Measurements from ENCODE around the gene FGF7. TPM values are rescaled to one million over a fixed set of nuclear protein-coding genes. Genes with fewer than 3 reads are reported as not detected.
A peak's percentile ranks its signal among the peaks of the same experiment; 100 is the strongest.

FGF7 gene
- total RNA-seq (2021; fragmentation: NEBNext Ultra II Directional; extraction: Animal tissue kit (Norgen Biotek cat#: 25700)) (not detected in 2 replicates), polyA plus RNA-seq (2011; rRNA removed) (not detected in 2 replicates), polyA minus RNA-seq (2011; rRNA and poly(A)+ RNA removed) (0.03 and 0.27 TPM in 2 replicates)
- not detected for polyA plus RNA-seq (2011; cell fraction: cytosol; rRNA removed)
- polyA plus RNA-seq (2011; cell fraction: nucleus; rRNA removed) = not detected
- polyA plus RNA-seq (2012, experiment 1 of 2) = not detected in 4 replicates
- polyA plus RNA-seq (2012, experiment 2 of 2) = not detected
- 0.06 TPM for polyA plus RNA-seq (2013, experiment 1 of 2)
- 0.09 TPM for polyA plus RNA-seq (2013, experiment 2 of 2)
- polyA minus RNA-seq (2011; cell fraction: cytosol; rRNA and poly(A)+ RNA removed) = not detected
- polyA minus RNA-seq (2011; cell fraction: nucleus; rRNA and poly(A)+ RNA removed) = not detected
- long read RNA-seq, experiment 1 = 0 reads
- long read RNA-seq, experiment 2 = 0 reads

DNA sequence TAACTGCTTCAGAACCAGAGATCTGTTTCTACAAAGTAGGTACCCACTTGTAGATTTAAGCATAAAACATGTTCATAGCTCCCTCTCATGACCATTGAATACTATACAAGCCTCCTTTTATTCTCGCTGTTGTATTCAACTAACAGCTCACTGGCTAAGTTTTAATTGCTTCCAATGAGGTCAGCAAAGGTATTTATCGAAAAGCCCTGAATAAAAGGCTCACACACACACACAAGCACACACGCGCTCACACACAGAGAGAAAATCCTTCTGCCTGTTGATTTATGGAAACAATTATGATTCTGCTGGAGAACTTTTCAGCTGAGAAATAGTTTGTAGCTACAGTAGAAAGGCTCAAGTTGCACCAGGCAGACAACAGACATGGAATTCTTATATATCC lies at the start of gene FGF7:
Gene FGF7, plus strand, starts transcription at position 222 of the 400 bp plus-strand sequence. CDS start 1,056 bp downstream, outside the sequence.
- TF ChIP-seq PHF8 (conservative IDR thresholded peaks at IDR 0.05; ENCODE audit: low read depth, low read length) (no peak), USF2 (IDR thresholded peaks at IDR 0.05; ENCODE audit: low read length) (no peak), CBX8 (IDR thresholded peaks at IDR 0.05; ENCODE audit: borderline replicate concordance, low read depth, low read length) (no peak), RAD21 (IDR thresholded peaks at IDR 0.05 in 1 of 2, conservative IDR thresholded peaks at IDR 0.05 in 1 of 2; ENCODE audit: low read depth in 2 of 2, low read length in 2 of 2) (peak; percentile 23 to 30), KDM5A (IDR thresholded peaks at IDR 0.05; ENCODE audit: low read length) (no peak), SRF (IDR thresholded peaks at IDR 0.05; ENCODE audit: low read depth, low read length) (no peak), CBX5 (IDR thresholded peaks at IDR 0.05; ENCODE audit: low read depth, low read length) (no peak)
- no peak within 1 kb of the TSS for H4K5ac ChIP-seq (ENCODE audit: insufficient read length, low read depth, low read length)
- no peaks in the 10 kb centered on the region for H3K9me3 ChIP-seq (ENCODE audit: insufficient read depth in 2 of 2, low read depth in 1 of 2, low read length in 1 of 2)
- H3K23ac ChIP-seq (ENCODE audit: insufficient read length) = no peak within 1 kb of the TSS
- no peak within 1 kb of the TSS for H3K56ac ChIP-seq (replicated peaks; ENCODE audit: insufficient read length, low read depth, low read length)
- H3K79me1 ChIP-seq (ENCODE audit: low read depth, low read length) = no peaks in the 10 kb centered on the region
- H3K4me2 ChIP-seq (ENCODE audit: insufficient read depth in 1 of 2, low read depth in 2 of 2, low read length in 2 of 2) = no peak within 1 kb of the TSS
- H2BK12ac ChIP-seq (ENCODE audit: low read depth, low read length) = no peak within 1 kb of the TSS
- ChIA-PET POLR2A (ENCODE audit: partially characterized antibody) (no interaction called here), CTCF (ENCODE audit: partially characterized antibody) (interaction anchor here (0.6 to 9.5 kb wide), 35 partner anchors 10 to 759 kb away, joined by 3 to 153 read pairs (median 6); no protein-coding TSS in a partner anchor)
- no peak within 1 kb of the TSS for H3K4ac ChIP-seq (replicated peaks; ENCODE audit: insufficient read length, low read depth, low read length)
- WGBS, 2 experiments (ENCODE audit: extremely low coverage in 1 of 2, insufficient coverage in 1 of 2, insufficient read length in 1 of 2, insufficient replicate concordance in 2 of 2, low coverage in 1 of 2, low lambda C conversion rate in 2 of 2, missing lambda C conversion rate in 1 of 2) = 77% methylated on average over 4 of the region's 4 CpGs; no CpG with 5 or more reads in 1 of the 2 experiments
- no peak within 1 kb of the TSS for H2BK20ac ChIP-seq (ENCODE audit: low read length)
- no peak within 1 kb of the TSS for H3K18ac ChIP-seq (ENCODE audit: extremely low read depth, low read length)
- H3K14ac ChIP-seq (ENCODE audit: insufficient read length) = no peak within 1 kb of the TSS
- no peaks in the 10 kb centered on the region for H3K79me2 ChIP-seq (ENCODE audit: control insufficient read depth in 1 of 2, insufficient read depth in 2 of 2, low read length in 2 of 2)
- no peaks in the 10 kb centered on the region for H4K20me1 ChIP-seq (replicated peaks in 1 of 2; ENCODE audit: control insufficient read depth in 1 of 2, insufficient read depth in 2 of 2, low read length in 2 of 2)
- H3K23me2 ChIP-seq (ENCODE audit: low read depth, low read length) = no peaks in the 10 kb centered on the region
- H3K27ac ChIP-seq (ENCODE audit: low read depth, low read length) = no peak within 1 kb of the TSS
- no peak for FAIRE-seq
- DNase-seq (ENCODE audit: low read depth in 1 of 2, low spot score in 2 of 2) = no peak
- no peak within 1 kb of the TSS for H3K4me3 ChIP-seq (ENCODE audit: extremely low read depth in 1 of 4, insufficient read depth in 2 of 4, low read depth in 3 of 4, low read length in 4 of 4)
- H4K91ac ChIP-seq (replicated peaks; ENCODE audit: insufficient read length, low read length) = no peak within 1 kb of the TSS
- 0 out of 2 replicates have a peak within 1 kb of the TSS, but pooled peaks have one; percentile 47 for H2AFZ ChIP-seq (ENCODE audit: low read length)
- no peak within 1 kb of the TSS for H4K8ac ChIP-seq (ENCODE audit: extremely low read depth, insufficient read depth, low read length)
- H3K27me3 ChIP-seq (replicated peaks in 1 of 4; ENCODE audit: control insufficient read depth in 3 of 4, extremely low read depth in 1 of 4, insufficient read depth in 3 of 4, low read length in 3 of 4) = no peaks in the 10 kb centered on the region
- no peak within 1 kb of the TSS for H2BK15ac ChIP-seq (ENCODE audit: low read length)
- H3K4me1 ChIP-seq (replicated peaks in 1 of 4; ENCODE audit: control insufficient read depth in 3 of 4, insufficient read depth in 4 of 4, low read length in 3 of 4) = peaks cover 0 to 3% (median 0%) of the 10 kb centered on the region in 4 experiments; a peak in 1 of 7 replicates
- no peak within 1 kb of the TSS for H2AK5ac ChIP-seq (ENCODE audit: low read depth, low read length)
- H2BK5ac ChIP-seq (ENCODE audit: low read depth, low read length) = no peak within 1 kb of the TSS
- no peak within 1 kb of the TSS for H2BK120ac ChIP-seq (replicated peaks; ENCODE audit: low read depth, low read length)
- H3K9ac ChIP-seq (replicated peaks in 1 of 4; ENCODE audit: extremely low read depth in 1 of 4, low read depth in 3 of 4, low read length in 3 of 4) = no peak within 1 kb of the TSS
- no peaks in the 10 kb centered on the region for H3K36me3 ChIP-seq (ENCODE audit: control insufficient read depth in 2 of 4, insufficient read depth in 4 of 4, low read length in 3 of 4)

Measured in H1 (cell line).